Adrenal gland (tissue), 5 donors: Measurements from ENCODE around the gene HS3ST2.

Experiments
- CTCF ChIP-seq, 6 experiments: fragments of 450-650 bp in 4 of 6; fragments of 200-600 bp in 2 of 6; sonication (generic) in 1 of 6; IDR thresholded peaks; 1 replicate in 5 of 6; 2 replicates in 1 of 6; pipeline versions ENCODE4 v1.5.1 to v1.8.0; 2016 to 2021; ENCODE audit warnings: antibody characterized with exemption in 6 of 6, mild to moderate bottlenecking in 2 of 6, moderate library complexity in 1 of 6
- POLR2A ChIP-seq, 2 donors: fragments of 450-650 bp; IDR thresholded peaks; one replicate each; pipeline ENCODE4 v1.6.1; 2017; ENCODE audit warnings: antibody characterized with exemption in 2 of 2, mild to moderate bottlenecking in 2 of 2, moderate library complexity in 1 of 2
- donor health status: DM: no; HTN: no; CAD: no.

GRCh38 chr16:22843856-22844255, 29.9 kb downstream of the HS3ST2 start:
- TF ChIP-seq CTCF (IDR thresholded peaks at IDR 0.05), result no peak
- TF ChIP-seq POLR2A (IDR thresholded peaks at IDR 0.05), result no peak
